NCI-H1105 treated with DMSO at 0.1 percent for 48 hours (cell line): ENCODE data around the gene IL17RD.

Experiments used
- DNase-seq: peaks from one replicate; lab custom pipeline; 2025; lab: John Stamatoyannopoulos, UW

Gene IL17RD

GRCh38 chr3:57130571-57131209, 34.5 kb downstream of the IL17RD start:
- DNase-seq = no peak

GRCh38 chr3:57128826-57129667, 36.1 kb downstream of the IL17RD start:
- DNase-seq = no peak

GRCh38 chr3:57127891-57128518, 37.1 kb downstream of the IL17RD start:
- no peak for DNase-seq

GRCh38 chr3:57126244-57126643, 38.9 kb downstream of the IL17RD start:
- DNase-seq = no peak

- peak; percentile 41 for DNase-seq
Observed at GRCh38 chr3:57120451-57121174, 44.5 kb downstream of the IL17RD start.

GRCh38 chr3:57120040-57120439, 45.1 kb downstream of the IL17RD start:
- DNase-seq = no peak

GRCh38 chr3:57118254-57118653, 46.9 kb downstream of the IL17RD start:
- no peak for DNase-seq

- no peak for DNase-seq
Observed at GRCh38 chr3:57116501-57116900, 48.7 kb downstream of the IL17RD start.

GRCh38 chr3:57112206-57112605, 52.9 kb downstream of the IL17RD start:
- DNase-seq = no peak

GRCh38 chr3:57110798-57111197, 54.4 kb downstream of the IL17RD start:
- DNase-seq = peak; percentile 71

- no peak for DNase-seq
Observed at GRCh38 chr3:57110214-57110613, 54.9 kb downstream of the IL17RD start.

GRCh38 chr3:57109437-57110199, 55.5 kb downstream of the IL17RD start:
- DNase-seq = no peak

GRCh38 chr3:57108684-57109083, 56.5 kb downstream of the IL17RD start:
- no peak for DNase-seq

GRCh38 chr3:57105585-57105984, 59.6 kb downstream of the IL17RD start:
- no peak for DNase-seq

- peak; percentile 29 for DNase-seq
Observed at GRCh38 chr3:57100046-57100695, 65.0 kb downstream of the IL17RD start.

GRCh38 chr3:57098418-57099310, 66.5 kb downstream of the IL17RD start:
- no peak for DNase-seq

GRCh38 chr3:57097536-57097935, 67.6 kb downstream of the IL17RD start:
- no peak for DNase-seq

GRCh38 chr3:57095363-57095762, 69.8 kb downstream of the IL17RD start:
- no peak for DNase-seq

GRCh38 chr3:57094575-57094974, 70.6 kb downstream of the IL17RD start:
- DNase-seq = no peak

- no peak for DNase-seq
Observed at GRCh38 chr3:57093971-57094535, 71.1 kb downstream of the IL17RD start.
